Spinal cord (tissue), 10 donors: ENCODE results near the gene PPP2R5B. TPM values are rescaled to one million over a fixed set of nuclear protein-coding genes. Genes with fewer than 3 reads are reported as not detected.

Experiments used
- DNase-seq, 6 donors: peaks; one replicate each; pipeline versions ENCODE4 v3.0.0 to v3.0.0-alpha.2; 2013 to 2015; ENCODE audit warnings: low spot score in 6 of 6, low read depth in 4 of 6
- H3K27ac ChIP-seq: one replicate; pipeline ENCODE4 v1.5.1; 2013; ENCODE audit warnings: low read depth, low read length, control low read depth
- H3K27me3 ChIP-seq: one replicate; pipeline ENCODE4 v1.6.1; 2013; ENCODE audit warnings: low read length; ENCODE audit not compliant: control insufficient read depth, insufficient read depth
- H3K36me3 ChIP-seq: one replicate; pipeline ENCODE4 v1.6.1; 2013; ENCODE audit warnings: low read length; ENCODE audit not compliant: control insufficient read depth, insufficient read depth
- H3K4me1 ChIP-seq: one replicate; pipeline ENCODE4 v1.6.1; 2013; ENCODE audit warnings: low read length; ENCODE audit not compliant: control insufficient read depth, insufficient read depth
- H3K4me3 ChIP-seq: one replicate; pipeline ENCODE4 v1.5.1; 2013; ENCODE audit warnings: low read depth, low read length, control low read depth
- H3K9me3 ChIP-seq: one replicate; pipeline ENCODE4 v1.6.1; 2013; ENCODE audit warnings: low read length; ENCODE audit not compliant: control insufficient read depth, insufficient read depth
- WGBS: methylation state at CpG from one replicate; pipeline ENCODE4 v1.1.5; 2013; ENCODE audit warnings: missing lambda C conversion rate; ENCODE audit not compliant: insufficient coverage; 5-methylcytosine and 5-hydroxymethylcytosine counted together
- polyA plus RNA-seq, 2 donors: library from polyadenylated mRNA; unstranded; fragments of 120-200 nt; gene quantifications; one replicate each; pipeline ENCODE4 v1.2.1, GENCODE V29; 2013; ENCODE audit not compliant: insufficient read length in 2 of 2
- total RNA-seq, 2 donors: library from RNA; depleted of rRNA in 1 of 2; stranded (reverse); fragments of 120-200 nt in 1 of 2; fragments of >200 nt in 1 of 2; gene quantifications; one replicate each; pipeline versions ENCODE4 v1.2.3 to v1.2.4, GENCODE V29; 2013 to 2014
- donor health status: healthy.

The PPP2R5B gene
- total and polyA plus RNA-seq, 4 donors = 26.3 to 99.8 (median 68.2) TPM

DNA sequence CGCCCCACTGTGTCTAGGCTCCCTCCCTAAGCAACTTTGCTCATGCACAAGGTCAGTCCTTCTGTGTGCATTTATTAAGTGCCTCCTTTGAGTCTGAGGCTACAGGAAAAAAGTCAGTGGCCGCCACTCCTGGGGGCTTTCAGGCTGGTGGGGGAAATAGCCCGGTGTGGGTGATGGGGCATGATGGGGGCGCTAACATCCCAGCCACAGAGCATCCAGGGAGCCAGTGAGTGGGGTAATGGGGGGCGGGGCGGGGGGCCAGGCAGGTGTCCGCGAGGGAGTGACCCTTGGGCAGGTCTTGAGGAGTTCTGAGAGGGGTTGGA is 36.1 kb upstream of the PPP2R5B start:
- Histone ChIP-seq H3K4me1 (peaks cover 12% of the 10 kb centered on the region), H3K4me3 (no peak overlapping the region), H3K36me3 (peaks cover 1% of the 10 kb centered on the region), H3K9me3 (no peaks in the 10 kb centered on the region), H3K27me3 (no peaks in the 10 kb centered on the region), H3K27ac (no peak overlapping the region)
- 72% methylated on average over 8 of the region's 8 CpGs for WGBS
- no peak for DNase-seq

DNA sequence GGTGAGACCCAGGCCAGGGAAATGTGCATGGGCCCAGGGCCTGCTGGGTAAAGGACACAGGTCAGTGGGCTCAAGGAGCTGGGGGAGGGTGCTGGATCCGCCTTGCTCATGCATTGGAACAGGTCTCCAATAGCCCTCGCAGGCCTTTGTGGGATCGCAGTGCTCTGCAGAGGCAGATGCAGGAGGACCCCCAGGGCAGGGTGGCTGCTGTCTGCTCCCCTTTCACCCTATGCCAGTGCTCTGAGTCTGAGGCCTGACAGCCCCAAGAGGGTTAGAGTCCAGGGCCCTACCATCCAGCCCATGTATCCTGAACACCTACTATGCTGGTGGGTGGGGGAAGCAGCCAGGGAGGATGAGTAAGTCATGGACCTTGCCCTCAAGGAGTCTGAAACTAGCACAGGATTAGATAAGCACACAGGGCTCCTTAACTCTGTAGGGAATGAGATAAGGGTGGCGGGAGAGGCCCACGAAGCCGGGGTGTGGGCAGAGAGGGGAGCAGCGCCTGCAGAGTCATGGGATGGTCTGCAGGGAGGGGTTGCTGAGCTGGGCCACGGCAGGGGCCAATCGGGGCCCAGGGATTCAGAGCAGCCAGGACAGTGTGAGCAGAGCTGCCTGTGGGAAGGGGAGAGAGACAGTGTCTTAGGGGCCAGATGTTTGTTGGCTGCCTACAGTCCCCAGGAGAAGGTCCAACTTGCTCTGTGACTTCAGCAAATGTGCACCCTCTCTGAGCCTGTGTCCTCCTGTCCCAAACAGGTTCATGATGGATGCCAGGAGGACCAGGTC is 35.6 kb upstream of the PPP2R5B start:
- Histone ChIP-seq H3K36me3 (peaks cover 7% of the 10 kb centered on the region), H3K4me1 (peaks cover 12% of the 10 kb centered on the region), H3K27ac (no peak overlapping the region), H3K4me3 (no peak overlapping the region), H3K9me3 (no peaks in the 10 kb centered on the region), H3K27me3 (no peaks in the 10 kb centered on the region)
- 62% methylated on average over 9 of the region's 9 CpGs for WGBS
- DNase-seq = no peak

DNA sequence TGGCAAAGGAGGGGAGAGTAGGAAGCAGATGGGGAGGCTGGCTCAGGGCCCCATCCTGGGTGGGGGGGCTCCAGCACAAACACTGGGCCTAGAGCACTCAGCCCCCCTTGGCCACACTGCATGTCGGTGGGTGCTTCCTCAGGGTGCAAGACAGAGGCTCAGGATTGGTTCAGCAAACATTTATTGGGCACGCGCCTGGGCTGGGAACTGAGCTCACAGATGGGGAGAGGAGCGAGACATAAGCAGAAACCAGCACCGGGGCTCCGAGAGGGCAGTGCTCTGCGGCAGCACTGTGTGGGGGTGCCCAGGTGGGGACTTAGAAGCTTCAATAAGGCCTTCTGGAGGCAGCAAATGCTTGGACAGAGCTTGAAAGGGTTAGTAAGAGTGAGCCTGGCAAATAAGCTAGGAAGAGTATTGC is 34.0 kb upstream of the PPP2R5B start:
- WGBS = 76% methylated on average over 7 of the region's 7 CpGs
- H3K9me3 ChIP-seq = no peaks in the 10 kb centered on the region
- peaks cover 23% of the 10 kb centered on the region for H3K36me3 ChIP-seq
- no peak overlapping the region for H3K27ac ChIP-seq
- H3K27me3 ChIP-seq = no peaks in the 10 kb centered on the region
- no peak overlapping the region for H3K4me3 ChIP-seq
- peaks cover 12% of the 10 kb centered on the region for H3K4me1 ChIP-seq
- peak in 1 of 6 donors; percentile 48 for DNase-seq

DNA sequence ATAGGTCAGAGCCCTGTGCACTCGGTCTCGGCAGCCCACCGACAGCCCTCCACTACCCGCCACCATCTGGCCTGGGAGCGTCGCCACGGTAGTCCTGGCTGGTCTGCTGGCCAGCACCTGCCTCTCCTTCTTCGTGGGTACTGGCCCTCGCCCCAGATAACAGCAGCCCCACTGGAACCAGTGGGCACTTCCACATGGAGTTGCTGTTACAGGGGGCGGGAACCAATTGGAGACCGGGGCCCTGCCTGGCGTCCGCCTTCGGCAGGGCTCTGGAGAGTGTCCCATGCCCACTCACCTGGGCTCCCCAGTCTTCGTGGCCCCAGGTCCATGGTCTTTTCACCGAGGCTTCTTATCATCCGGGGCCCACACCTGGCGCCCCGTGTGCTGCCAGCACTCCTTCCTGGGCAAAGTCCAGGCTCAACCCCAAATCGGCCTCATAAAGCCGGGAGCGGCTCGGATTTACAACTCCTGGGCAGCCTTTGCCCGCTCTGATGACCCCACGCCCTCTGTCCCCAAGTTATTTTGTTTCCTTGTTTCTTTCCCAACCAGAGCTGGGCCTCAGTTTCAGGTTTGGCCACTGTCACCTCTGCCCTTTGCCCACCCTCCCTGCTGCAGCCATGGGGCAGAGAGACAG is 33.2 kb upstream of the PPP2R5B start:
- Histone ChIP-seq H3K27me3 (no peaks in the 10 kb centered on the region), H3K9me3 (no peaks in the 10 kb centered on the region), H3K36me3 (peaks cover 31% of the 10 kb centered on the region), H3K27ac (no peak overlapping the region), H3K4me1 (peaks cover 12% of the 10 kb centered on the region), H3K4me3 (no peak overlapping the region)
- 85% methylated on average over 25 of the region's 25 CpGs for WGBS
- no peak for DNase-seq

DNA sequence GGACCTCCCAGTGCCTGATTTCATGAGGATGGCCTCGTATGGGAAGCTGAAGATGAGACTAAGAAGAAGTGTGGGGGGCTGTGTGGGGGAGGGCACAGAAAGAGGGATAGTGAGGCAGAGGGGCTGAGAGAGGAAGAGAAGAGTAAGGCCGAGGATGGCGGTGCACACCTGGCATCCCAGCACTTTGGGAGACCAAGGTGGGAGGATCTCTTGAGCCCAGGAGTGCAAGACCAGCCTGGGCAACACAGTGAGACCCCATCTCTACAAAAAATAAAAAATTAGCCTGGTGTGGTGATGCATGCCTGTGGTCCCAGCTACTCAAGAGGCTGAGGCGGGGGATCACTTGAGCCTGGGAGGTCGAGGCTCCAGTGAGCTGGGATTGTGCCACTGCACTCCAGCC is 32.6 kb upstream of the PPP2R5B start:
- Histone ChIP-seq H3K4me3 (no peak overlapping the region), H3K9me3 (no peaks in the 10 kb centered on the region), H3K27ac (no peak overlapping the region), H3K27me3 (no peaks in the 10 kb centered on the region), H3K36me3 (peaks cover 36% of the 10 kb centered on the region), H3K4me1 (peaks cover 12% of the 10 kb centered on the region)
- DNase-seq = no peak
- 81% methylated on average over 5 of the region's 5 CpGs for WGBS

DNA sequence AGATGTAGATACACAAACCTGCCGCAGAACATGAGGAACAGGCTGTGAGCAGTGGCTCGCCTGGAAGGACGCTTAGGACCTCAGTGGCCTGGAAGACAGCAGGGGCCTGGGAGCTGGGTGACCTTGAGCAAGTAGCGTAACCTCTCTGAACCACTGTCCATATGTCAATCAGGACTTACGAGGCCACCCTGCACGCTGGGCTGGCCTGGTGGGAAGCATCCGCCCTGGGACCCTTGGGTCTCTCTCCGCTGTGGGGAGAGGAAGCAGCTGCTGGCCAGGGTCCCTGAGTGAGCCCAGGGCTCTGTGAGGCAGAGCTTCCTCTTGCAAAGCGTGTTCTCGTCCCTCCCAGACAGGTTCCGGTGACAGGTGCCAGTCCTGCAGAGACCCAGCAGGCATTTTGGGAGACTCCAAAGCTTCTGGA is 32.1 kb upstream of the PPP2R5B start:
- no peak overlapping the region for H3K27ac ChIP-seq
- H3K36me3 ChIP-seq = peaks cover 42% of the 10 kb centered on the region
- H3K9me3 ChIP-seq = no peaks in the 10 kb centered on the region
- H3K4me3 ChIP-seq = no peak overlapping the region
- H3K27me3 ChIP-seq = no peaks in the 10 kb centered on the region
- WGBS = 81% methylated on average over 10 of the region's 11 CpGs
- no peak for DNase-seq
- H3K4me1 ChIP-seq = peaks cover 10% of the 10 kb centered on the region

DNA sequence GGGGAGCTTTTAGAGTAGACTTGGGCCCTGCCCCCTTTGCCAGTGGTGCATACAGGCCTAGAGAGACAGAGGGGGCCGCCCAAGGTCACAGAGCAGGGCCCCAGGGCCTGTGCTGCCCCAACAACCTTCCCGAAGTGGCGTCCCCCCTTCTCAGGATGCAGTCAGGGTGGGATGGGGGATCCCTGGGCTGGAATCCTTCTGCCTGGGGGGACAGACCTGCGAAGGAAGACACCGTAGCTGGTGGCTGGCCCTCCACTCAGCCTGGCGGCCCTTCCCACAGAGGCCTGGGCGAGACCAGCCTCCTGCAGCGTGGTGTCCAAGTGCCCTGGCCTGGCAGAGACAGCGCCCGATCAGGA is 31.7 kb upstream of the PPP2R5B start:
- Histone ChIP-seq H3K27me3 (no peaks in the 10 kb centered on the region), H3K4me1 (peaks cover 6% of the 10 kb centered on the region), H3K27ac (no peak overlapping the region), H3K36me3 (peaks cover 46% of the 10 kb centered on the region), H3K9me3 (no peaks in the 10 kb centered on the region), H3K4me3 (no peak overlapping the region)
- 86% methylated on average over 9 of the region's 10 CpGs for WGBS
- DNase-seq = no peak

DNA sequence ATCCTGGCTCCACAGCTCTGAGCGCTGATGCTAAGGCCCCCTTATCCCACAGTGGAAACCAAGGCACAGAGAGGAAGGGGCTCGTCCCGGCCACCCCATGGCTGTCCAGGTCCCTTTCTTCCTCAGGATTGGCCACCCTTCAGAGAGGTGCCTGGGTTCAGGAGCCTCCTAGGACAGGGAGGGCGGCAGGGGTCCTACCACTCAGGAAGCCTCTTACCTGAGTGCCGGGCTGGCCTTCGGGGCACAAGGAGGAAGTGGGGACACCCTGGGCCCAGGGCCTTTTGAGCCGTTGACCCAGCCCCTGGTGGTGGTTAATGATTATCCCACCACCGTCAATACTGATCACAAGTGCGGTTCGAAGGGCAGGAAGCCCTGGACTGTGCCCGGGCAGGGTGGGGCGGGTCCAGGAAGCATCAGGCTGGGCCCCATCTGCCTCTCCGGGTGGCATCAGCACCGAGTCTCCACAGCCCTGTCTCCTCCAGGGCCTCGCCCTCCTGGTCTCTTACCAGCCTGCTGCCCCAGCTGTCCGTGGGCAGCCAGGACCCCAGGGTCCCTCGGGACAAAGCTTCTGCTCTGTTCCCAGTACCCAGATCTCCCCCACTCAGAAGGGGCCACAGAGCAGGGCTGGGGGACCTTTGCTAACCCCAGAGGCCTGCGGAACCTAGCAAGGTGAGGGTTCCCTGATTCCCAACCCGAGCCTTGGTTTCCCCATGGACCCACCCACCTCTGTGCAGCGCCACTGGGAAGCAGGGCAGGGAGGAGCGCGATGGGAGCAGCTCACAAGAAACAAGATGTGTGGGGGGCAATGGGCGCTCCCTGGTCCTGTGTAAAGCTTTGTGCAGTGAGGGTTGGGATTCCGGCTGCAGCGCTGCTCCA is 31.1 kb upstream of the PPP2R5B start:
- 75% methylated on average over 21 of the region's 25 CpGs for WGBS
- H3K9me3 ChIP-seq = no peaks in the 10 kb centered on the region
- peaks cover under 1% of the 10 kb centered on the region for H3K4me1 ChIP-seq
- no peak for DNase-seq
- peaks cover 52% of the 10 kb centered on the region for H3K36me3 ChIP-seq
- H3K27ac ChIP-seq = no peak overlapping the region
- no peaks in the 10 kb centered on the region for H3K27me3 ChIP-seq
- H3K4me3 ChIP-seq = no peak overlapping the region

DNA sequence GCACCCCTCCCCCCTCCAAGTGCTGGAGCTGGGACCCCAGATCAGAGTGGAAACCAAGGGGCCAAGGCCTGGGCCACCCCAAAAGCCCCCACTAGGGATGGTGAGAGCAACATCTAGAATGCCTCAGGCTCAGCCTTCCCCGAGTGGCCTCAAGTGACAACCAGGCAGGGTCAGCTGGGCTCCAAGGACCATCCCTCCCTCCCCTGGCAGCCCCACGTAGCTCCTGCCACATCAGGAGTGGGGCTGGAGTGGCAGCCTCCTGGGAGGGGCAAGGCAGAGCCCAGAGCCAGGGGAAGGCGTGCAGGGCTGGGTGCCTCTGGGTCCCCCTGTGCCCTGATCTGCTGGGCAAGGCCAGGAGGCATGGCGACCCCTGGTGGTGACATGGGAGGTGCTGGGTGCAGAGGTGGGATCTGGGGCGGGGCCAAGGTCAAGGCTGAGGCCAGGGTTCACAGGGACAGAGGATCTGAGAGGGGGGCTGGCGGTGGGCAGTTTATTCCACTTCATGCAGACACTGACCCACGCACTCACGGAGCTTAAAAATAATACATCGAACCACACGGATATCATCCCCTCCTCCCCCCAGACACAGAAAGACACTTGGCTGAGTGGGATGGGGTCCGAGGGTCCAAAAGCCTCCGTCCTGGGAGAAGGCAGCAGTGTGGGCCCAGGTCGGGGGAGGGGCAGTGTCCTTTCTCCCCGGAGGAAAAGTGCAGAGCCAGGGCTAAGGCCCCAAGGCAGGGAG is 30.2 kb upstream of the PPP2R5B start:
- Histone ChIP-seq H3K27ac (no peak overlapping the region), H3K4me1 (no peaks in the 10 kb centered on the region), H3K9me3 (no peaks in the 10 kb centered on the region), H3K4me3 (no peak overlapping the region), H3K36me3 (peaks cover 60% of the 10 kb centered on the region), H3K27me3 (no peaks in the 10 kb centered on the region)
- WGBS = 24% methylated on average over 8 of the region's 14 CpGs
- DNase-seq = peak in 2 of 6 donors; percentile 68 to 75
